ENCODE measurements around the gene FMNL2. TPM values are rescaled to one million over a fixed set of nuclear protein-coding genes. Genes with fewer than 3 reads are reported as not detected.

FMNL2 gene
- total RNA-seq, 2 experiments from 2014 or later: 0.05 to 0.21 TPM

DNA sequence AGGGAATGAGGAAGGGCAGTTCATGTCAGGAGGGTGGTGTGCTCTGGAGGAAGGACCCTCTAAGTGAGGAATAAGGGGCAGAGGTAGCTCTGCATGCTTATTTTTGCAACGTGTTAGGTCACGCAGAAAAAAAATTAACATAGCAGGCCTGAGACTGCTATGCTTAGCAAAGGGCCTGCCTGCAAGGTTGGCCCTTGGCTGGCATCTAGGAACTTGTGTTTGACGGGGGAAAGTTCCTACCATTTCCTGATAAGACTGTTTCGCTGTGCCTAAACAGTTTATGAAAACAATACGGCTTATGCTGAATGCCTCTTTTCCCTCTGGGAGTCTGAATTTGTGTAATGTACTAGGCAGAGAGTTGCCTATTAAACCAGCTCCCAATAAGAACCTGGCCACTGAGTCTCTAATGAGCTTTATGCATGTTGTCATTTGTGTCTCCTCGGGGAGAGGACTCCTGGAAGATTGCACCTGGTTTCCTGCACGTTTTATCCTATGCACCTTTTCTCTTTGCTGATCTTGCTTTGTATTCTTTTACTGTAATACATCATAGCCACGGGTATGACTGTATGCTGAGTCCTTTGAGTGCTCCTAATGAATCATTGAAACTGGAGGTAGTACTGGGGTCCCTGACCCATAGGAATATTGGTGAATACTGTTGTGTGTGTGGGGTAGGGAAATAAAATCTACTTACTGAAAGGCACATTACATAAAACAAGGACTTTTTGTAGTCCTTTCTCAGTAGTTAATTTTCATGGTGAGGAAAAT, 213.3 kb downstream of the FMNL2 start:
- Mint-ChIP-seq H3K4me1 (ENCODE audit: low read depth) (no peaks in the 10 kb centered on the region), H3K4me3 (no peak overlapping the region), H3K27ac (no peak overlapping the region), H3K9me3 (ENCODE audit: insufficient read depth) (no peaks in the 10 kb centered on the region), H3K36me3 (ENCODE audit: low read depth) (no peaks in the 10 kb centered on the region), H3K27me3 (ENCODE audit: low read depth) (peaks cover 6% of the 10 kb centered on the region)
- DNase-seq: no peak
- ATAC-seq: no peak
- CTCF ChIA-PET: no interaction called here
- POLR2A ChIA-PET: no interaction called here

DNA sequence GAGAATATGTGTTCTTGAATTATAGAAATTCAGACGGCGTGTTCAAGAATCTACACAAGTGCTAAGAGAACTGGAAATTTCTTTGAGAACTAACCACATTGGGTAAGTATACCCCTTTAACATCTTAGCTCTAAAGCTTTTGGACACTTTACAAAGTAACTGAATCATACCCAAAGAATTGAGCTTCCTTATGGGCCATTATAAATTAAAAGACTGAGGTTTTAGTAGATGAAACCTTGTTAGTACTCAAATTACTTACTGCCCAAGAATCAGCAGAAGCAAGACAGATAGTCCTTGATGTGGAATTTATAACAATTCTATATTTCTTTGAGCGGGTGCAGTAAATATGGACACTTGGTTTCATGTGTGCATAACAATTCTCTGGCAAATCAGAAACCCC, 214.0 kb downstream of the FMNL2 start:
- no peaks in the 10 kb centered on the region for H3K4me1 Mint-ChIP-seq (ENCODE audit: low read depth)
- H3K4me3 Mint-ChIP-seq: no peak overlapping the region
- H3K9me3 Mint-ChIP-seq (ENCODE audit: insufficient read depth): no peaks in the 10 kb centered on the region
- no peaks in the 10 kb centered on the region for H3K36me3 Mint-ChIP-seq (ENCODE audit: low read depth)
- ATAC-seq: no peak
- H3K27me3 Mint-ChIP-seq (ENCODE audit: low read depth): peaks cover 8% of the 10 kb centered on the region
- ChIA-PET CTCF (no interaction called here), POLR2A (no interaction called here)
- DNase-seq: no peak
- no peak overlapping the region for H3K27ac Mint-ChIP-seq

DNA sequence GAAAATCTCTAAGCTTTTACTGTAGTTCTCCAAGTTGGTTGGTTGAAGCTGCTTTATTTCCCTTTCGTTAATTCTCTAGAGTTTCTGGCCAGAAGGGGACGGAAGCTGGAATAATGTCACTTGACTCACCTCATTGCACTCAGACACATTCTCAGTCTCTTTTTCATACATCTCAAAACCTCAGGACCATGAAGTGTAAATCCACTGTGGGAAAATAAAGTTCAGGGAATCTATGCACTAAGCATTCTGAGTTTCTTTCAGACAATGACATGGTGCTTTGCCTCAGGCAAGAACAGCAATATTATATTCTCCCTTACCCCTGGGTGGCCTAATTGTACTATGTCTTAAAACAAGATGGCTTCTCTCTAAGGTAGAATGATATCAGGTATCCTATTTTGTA, 214.4 kb downstream of the FMNL2 start:
- ChIA-PET POLR2A (no interaction called here), CTCF (no interaction called here)
- H3K4me3 Mint-ChIP-seq: no peak overlapping the region

DNA sequence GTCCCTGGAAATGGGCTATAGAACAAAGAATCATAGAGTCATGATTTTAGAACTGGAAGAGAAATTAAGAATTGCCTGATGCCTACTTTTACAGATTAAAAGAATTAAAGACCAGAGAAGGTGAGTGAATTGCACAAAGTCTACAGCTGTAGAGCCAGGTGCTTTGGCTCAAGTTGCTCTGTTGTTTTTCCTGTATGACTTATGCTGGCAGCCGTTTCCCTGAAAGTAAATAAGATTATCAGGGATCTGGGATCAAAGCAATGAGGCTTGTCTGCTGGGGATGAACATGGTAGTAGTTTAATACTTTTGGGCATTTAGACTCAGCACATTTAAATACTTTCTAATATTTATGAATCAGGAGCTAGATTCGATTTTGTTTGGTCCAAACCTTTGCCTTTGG, 215.4 kb downstream of the FMNL2 start:
- ATAC-seq (no peak), DNase-seq (no peak)
- H3K9me3 Mint-ChIP-seq (ENCODE audit: insufficient read depth): no peaks in the 10 kb centered on the region
- no peak overlapping the region for H3K27ac Mint-ChIP-seq
- H3K36me3 Mint-ChIP-seq (ENCODE audit: low read depth): no peaks in the 10 kb centered on the region
- no peaks in the 10 kb centered on the region for H3K4me1 Mint-ChIP-seq (ENCODE audit: low read depth)
- ChIA-PET CTCF (no interaction called here), POLR2A (no interaction called here)
- H3K4me3 Mint-ChIP-seq: no peak overlapping the region
- H3K27me3 Mint-ChIP-seq (ENCODE audit: low read depth): peaks cover 10% of the 10 kb centered on the region

More for the DNA sequence above, 214.4 kb downstream of the FMNL2 start:
- Mint-ChIP-seq H3K27ac (no peak overlapping the region), H3K9me3 (ENCODE audit: insufficient read depth) (no peaks in the 10 kb centered on the region), H3K27me3 (ENCODE audit: low read depth) (peaks cover 8% of the 10 kb centered on the region), H3K4me1 (ENCODE audit: low read depth) (no peaks in the 10 kb centered on the region), H3K36me3 (ENCODE audit: low read depth) (no peaks in the 10 kb centered on the region)
- DNase-seq (no peak), ATAC-seq (no peak)

DNA sequence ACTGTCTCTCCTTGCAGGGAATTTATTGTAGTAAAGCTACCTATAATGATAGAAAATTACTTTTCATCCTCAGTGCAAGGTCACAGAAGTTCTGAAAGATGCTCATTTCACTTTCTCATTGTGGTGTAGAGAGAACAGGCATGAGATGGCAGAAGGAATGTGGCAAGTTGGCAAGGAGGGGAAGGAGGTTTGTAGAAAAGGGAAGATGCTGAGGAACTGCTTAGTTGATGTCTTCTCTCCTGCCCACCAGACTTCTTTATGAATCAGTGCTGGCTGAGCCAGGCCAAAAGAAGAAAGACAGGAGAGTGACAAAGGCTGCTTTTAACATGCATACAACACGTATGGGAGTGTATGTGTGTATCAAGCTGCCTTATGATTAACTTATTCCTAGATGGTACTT, 217.9 kb downstream of the FMNL2 start:
- Mint-ChIP-seq H3K27ac (no peak overlapping the region), H3K27me3 (ENCODE audit: low read depth) (peaks cover 11% of the 10 kb centered on the region), H3K4me3 (no peak overlapping the region), H3K4me1 (ENCODE audit: low read depth) (peaks cover 3% of the 10 kb centered on the region), H3K36me3 (ENCODE audit: low read depth) (no peaks in the 10 kb centered on the region), H3K9me3 (ENCODE audit: insufficient read depth) (no peaks in the 10 kb centered on the region)
- no peak for DNase-seq
- no peak for ATAC-seq
- CTCF ChIA-PET: no interaction called here
- POLR2A ChIA-PET: no interaction called here

DNA sequence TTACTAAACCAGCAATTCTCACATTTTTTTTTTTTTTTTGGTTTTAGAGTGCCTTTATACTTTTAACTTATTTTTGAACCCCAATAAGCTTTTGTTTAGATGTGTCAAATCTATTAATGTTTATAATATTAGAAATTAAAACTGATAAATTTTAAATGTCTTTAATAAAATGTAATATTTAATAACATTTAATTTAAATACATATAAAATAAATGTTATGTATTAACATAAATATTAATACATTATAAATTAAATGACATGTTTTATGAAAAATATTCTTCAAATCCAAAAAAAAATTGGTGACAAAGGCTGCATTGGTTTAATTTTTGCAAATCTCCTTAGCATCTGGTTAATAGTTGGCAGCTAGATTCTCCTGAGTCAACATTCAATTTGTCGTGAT, 218.5 kb downstream of the FMNL2 start:
- POLR2A ChIA-PET: no interaction called here

DNA sequence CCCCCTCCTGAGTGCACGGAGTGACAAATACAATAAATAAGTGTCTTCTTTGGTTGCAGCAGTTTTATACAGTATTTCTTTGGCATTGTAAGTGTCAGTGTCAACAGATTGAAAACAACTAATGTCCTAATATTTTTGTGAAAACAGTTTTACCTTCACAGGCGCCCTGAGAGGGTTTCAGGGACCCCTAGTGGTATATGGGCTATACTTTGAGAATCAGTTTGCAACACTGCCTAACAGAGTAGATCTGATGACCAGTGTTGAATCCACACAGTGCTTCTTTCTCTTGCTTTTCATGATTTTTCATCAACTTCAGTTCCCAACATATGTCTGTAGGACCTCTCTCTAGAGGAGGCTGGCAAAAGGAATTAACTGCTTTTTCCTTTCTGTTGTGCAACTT, 220.1 kb downstream of the FMNL2 start:
- DNase-seq (no peak), ATAC-seq (no peak)
- Mint-ChIP-seq H3K36me3 (ENCODE audit: low read depth) (no peaks in the 10 kb centered on the region), H3K27ac (no peak overlapping the region), H3K4me1 (ENCODE audit: low read depth) (peaks cover 3% of the 10 kb centered on the region), H3K27me3 (ENCODE audit: low read depth) (peaks cover 11% of the 10 kb centered on the region), H3K9me3 (ENCODE audit: insufficient read depth) (no peaks in the 10 kb centered on the region), H3K4me3 (no peak overlapping the region)
- CTCF ChIA-PET: interaction anchor here (1.4 kb wide), 1 partner anchor 379 kb away, joined by 4 read pairs; the partner anchor contains the start of gene STAM2
- POLR2A ChIA-PET: no interaction called here

More for the DNA sequence above, 218.5 kb downstream of the FMNL2 start:
- Mint-ChIP-seq H3K27ac (no peak overlapping the region), H3K4me1 (ENCODE audit: low read depth) (peaks cover 3% of the 10 kb centered on the region), H3K4me3 (no peak overlapping the region), H3K27me3 (ENCODE audit: low read depth) (peaks cover 11% of the 10 kb centered on the region), H3K9me3 (ENCODE audit: insufficient read depth) (no peaks in the 10 kb centered on the region), H3K36me3 (ENCODE audit: low read depth) (no peaks in the 10 kb centered on the region)
- DNase-seq (no peak), ATAC-seq (no peak)
- CTCF ChIA-PET: interaction anchor here (1.4 kb wide), 1 partner anchor 378 kb away, joined by 4 read pairs; the partner anchor contains the start of gene STAM2

DNA sequence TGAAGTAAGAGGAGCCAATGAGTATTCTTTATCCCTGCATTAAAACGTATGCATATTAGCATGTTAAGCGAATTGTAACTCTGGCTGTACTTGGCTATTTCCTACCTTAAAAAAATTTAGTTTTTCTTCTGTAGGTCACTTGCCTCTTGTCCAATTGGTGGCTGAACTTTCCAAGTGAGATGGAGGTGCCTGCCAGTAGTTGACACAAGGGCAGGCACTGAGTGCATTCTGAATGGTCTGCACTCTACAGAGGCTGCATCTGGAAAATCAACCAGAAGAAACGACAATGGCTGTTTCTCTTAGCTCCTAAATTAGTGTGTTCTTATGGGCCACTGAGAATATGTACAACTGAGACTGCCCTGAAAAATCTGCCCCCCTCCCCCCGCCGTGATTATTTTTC, 221.5 kb downstream of the FMNL2 start:
- ATAC-seq (no peak), DNase-seq (no peak)
- Mint-ChIP-seq H3K9me3 (ENCODE audit: insufficient read depth) (no peaks in the 10 kb centered on the region), H3K27ac (no peak overlapping the region), H3K27me3 (ENCODE audit: low read depth) (peaks cover 22% of the 10 kb centered on the region), H3K4me1 (ENCODE audit: low read depth) (peaks cover 3% of the 10 kb centered on the region), H3K4me3 (no peak overlapping the region), H3K36me3 (ENCODE audit: low read depth) (no peaks in the 10 kb centered on the region)
- ChIA-PET POLR2A (no interaction called here), CTCF (interaction anchor here (2.0 kb wide), 1 partner anchor 22 kb away, joined by 5 read pairs; no protein-coding TSS in a partner anchor)

DNA sequence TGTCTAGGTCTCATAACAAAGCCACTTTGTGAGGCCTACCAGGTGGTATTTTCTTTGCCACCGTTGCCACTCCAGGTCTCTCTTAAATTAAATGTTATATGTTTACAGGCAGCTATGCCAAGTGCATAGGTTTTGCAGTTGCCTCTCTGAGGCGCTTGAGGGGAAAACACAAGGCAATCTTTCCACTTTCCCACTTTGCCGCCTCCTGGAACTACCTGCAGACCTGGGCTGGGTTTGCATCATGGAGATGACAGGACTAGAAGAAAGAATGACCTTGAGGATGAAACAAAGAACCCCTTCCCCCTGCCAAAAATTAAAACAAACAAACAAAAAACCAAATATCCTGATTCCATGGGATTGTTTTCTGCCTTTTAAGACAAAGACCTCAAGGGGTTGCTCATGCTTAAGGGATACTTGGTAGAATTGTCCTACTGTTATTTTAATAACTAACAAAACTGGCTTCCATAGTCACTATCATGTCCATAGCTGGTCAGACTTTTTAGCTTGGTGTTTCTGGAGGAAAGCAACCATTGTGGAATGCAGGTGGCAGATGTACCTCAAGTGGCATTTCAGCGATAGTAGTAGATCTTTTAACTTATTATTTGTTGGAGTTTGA, 222.4 kb downstream of the FMNL2 start:
- H3K36me3 Mint-ChIP-seq (ENCODE audit: low read depth): no peaks in the 10 kb centered on the region

DNA sequence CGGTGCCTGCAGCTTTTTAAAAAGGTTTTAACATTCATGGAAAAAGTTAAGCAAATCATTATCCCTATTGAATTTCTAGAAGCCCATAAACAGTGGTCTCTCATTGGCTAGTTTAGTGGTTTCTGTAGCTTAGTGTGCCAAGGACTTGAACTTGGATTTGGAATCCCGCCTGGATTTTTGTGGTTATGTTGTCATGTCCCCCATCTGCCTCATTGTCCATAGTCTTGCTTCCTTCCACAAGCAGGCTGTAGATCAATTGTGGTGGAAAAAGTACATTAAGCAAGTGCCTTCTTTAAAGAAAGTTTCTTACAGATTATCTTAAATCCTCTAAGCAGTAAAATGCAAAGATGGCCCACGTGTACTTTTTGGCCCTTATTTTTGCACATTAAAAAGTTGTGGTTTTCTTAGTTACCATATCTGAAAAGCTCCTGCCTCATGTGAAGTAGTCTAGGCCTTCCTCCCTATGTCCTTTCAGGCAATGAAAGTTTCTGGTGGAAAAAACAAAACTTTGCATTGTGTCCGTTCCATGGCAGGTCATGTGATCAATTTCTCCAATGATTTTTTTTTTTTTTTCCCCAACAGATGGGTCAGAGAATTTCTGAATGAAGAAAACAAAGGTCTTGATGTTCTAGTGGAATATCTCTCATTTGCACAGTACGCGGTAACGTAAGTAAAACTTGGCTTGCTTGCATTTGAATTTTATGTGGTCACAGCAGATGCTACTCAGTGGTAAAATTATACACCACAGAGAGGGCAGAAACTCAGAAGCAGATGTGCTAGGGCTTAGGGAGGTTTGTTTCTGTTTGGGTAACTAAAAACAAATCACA, 223.4 kb downstream of the FMNL2 start:
- peaks cover 3% of the 10 kb centered on the region for H3K4me1 Mint-ChIP-seq (ENCODE audit: low read depth)
- no peaks in the 10 kb centered on the region for H3K9me3 Mint-ChIP-seq (ENCODE audit: insufficient read depth)
- ChIA-PET CTCF (no interaction called here), POLR2A (no interaction called here)
- H3K27me3 Mint-ChIP-seq (ENCODE audit: low read depth): peaks cover 18% of the 10 kb centered on the region
- DNase-seq (no peak), ATAC-seq (no peak)
- H3K4me3 Mint-ChIP-seq: no peak overlapping the region
- H3K27ac Mint-ChIP-seq: no peak overlapping the region
- no peaks in the 10 kb centered on the region for H3K36me3 Mint-ChIP-seq (ENCODE audit: low read depth)

More for the DNA sequence above, 222.4 kb downstream of the FMNL2 start:
- DNase-seq (no peak), ATAC-seq (no peak)
- POLR2A ChIA-PET: no interaction called here
- Mint-ChIP-seq H3K9me3 (ENCODE audit: insufficient read depth) (no peaks in the 10 kb centered on the region), H3K4me1 (ENCODE audit: low read depth) (peaks cover 3% of the 10 kb centered on the region), H3K27me3 (ENCODE audit: low read depth) (peaks cover 22% of the 10 kb centered on the region), H3K27ac (no peak overlapping the region), H3K4me3 (no peak overlapping the region)
- CTCF ChIA-PET: interaction anchor here (2.0 kb wide), 1 partner anchor 21 kb away, joined by 5 read pairs; no protein-coding TSS in a partner anchor

DNA sequence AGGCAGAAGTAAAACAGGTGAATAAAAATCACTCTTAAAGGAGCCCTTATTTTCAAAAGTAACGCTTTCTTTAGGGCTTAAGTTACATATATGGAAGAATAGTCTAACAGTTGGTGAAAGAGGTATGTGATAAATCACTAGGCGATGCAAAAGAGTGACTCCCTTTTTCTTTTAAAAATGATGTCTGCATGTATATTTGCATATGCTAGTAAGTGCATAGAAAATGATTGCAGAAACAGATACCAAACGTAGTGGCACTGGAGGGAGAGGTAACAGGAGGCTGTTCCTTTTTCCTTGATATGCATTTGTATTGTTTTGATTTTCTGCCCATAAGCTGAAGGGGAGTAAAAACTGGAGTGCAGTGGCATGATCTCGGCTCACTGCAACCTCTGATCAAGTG, 224.0 kb downstream of the FMNL2 start:
- POLR2A ChIA-PET: no interaction called here
- CTCF ChIA-PET: no interaction called here
- no peak for ATAC-seq
- peaks cover 20% of the 10 kb centered on the region for H3K27me3 Mint-ChIP-seq (ENCODE audit: low read depth)
- DNase-seq: no peak
- H3K9me3 Mint-ChIP-seq (ENCODE audit: insufficient read depth): no peaks in the 10 kb centered on the region
- no peaks in the 10 kb centered on the region for H3K36me3 Mint-ChIP-seq (ENCODE audit: low read depth)
- H3K4me1 Mint-ChIP-seq (ENCODE audit: low read depth): peaks cover 3% of the 10 kb centered on the region
- no peak overlapping the region for H3K4me3 Mint-ChIP-seq
- no peak overlapping the region for H3K27ac Mint-ChIP-seq

DNA sequence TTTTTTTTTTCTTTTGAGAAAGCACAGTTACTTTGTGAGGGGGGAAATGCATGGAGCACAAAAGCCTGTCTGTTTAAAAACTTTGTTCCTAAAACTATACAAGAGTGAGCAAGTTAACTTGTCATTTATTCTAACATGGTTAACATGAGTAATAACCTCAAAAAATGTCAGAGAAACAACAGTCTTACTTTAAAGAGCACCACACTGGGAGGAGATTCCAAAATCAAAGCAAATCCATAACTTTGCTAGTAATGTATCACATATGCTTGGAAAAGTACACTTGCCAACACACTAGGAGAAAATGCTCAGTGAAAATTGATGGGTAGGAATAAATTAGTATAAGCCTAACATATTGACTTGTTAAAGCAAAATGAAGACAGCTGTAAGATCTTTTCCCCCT, 225.2 kb downstream of the FMNL2 start:
- no peak for ATAC-seq
- H3K36me3 Mint-ChIP-seq (ENCODE audit: low read depth): no peaks in the 10 kb centered on the region
- H3K4me1 Mint-ChIP-seq (ENCODE audit: low read depth): peaks cover 3% of the 10 kb centered on the region
- H3K27me3 Mint-ChIP-seq (ENCODE audit: low read depth): peaks cover 20% of the 10 kb centered on the region
- no peak for DNase-seq
- ChIA-PET POLR2A (no interaction called here), CTCF (no interaction called here)
- H3K4me3 Mint-ChIP-seq: no peak overlapping the region
- no peaks in the 10 kb centered on the region for H3K9me3 Mint-ChIP-seq (ENCODE audit: insufficient read depth)
- H3K27ac Mint-ChIP-seq: no peak overlapping the region
